GM06990 (cell line): ENCODE results near the gene ESRP2.

Experiments used
- DNase-seq: peaks from one replicate; pipeline ENCODE4 v3.0.0-alpha.2; 2011; ENCODE audit not compliant: insufficient read length; ENCODE audit errors: extremely low read depth
- H3K27me3 ChIP-seq: replicated peaks from 2 replicates; pipeline ENCODE4 v1.6.0; 2011; ENCODE audit warnings: low read length; ENCODE audit not compliant: control insufficient read depth, insufficient read depth
- H3K36me3 ChIP-seq: 2 replicates; pipeline ENCODE4 v1.5.1; 2011; ENCODE audit warnings: low read length; ENCODE audit not compliant: control insufficient read depth, insufficient read depth
- H3K4me3 ChIP-seq: replicated peaks from 2 replicates; pipeline ENCODE4 v1.5.1; 2011; ENCODE audit warnings: low read depth, mild to moderate bottlenecking, control low read depth, low read length
- CTCF ChIP-seq: IDR thresholded peaks from 2 replicates; pipeline ENCODE4 v1.5.1; 2011; ENCODE audit warnings: low read length, control low read depth, mild to moderate bottlenecking, inconsistent platforms; ENCODE audit not compliant: insufficient read depth, poor library complexity, severe bottlenecking

Gene ESRP2

GRCh38 chr16:68246666-68247065 is 10.7 kb upstream of the ESRP2 start:
- no peaks in the 10 kb centered on the region for H3K27me3 ChIP-seq
- no peak for TF ChIP-seq CTCF
- no peak for DNase-seq
- H3K36me3 ChIP-seq = no peaks in the 10 kb centered on the region; the same call in none of the 2 replicates
- no peak overlapping the region for H3K4me3 ChIP-seq

GRCh38 chr16:68246121-68246520 is 10.2 kb upstream of the ESRP2 start:
- no peak for DNase-seq
- TF ChIP-seq CTCF = no peak
- Histone ChIP-seq H3K36me3 (no peaks in the 10 kb centered on the region; the same call in none of the 2 replicates), H3K4me3 (peak overlapping the region; percentile 93), H3K27me3 (no peaks in the 10 kb centered on the region)

GRCh38 chr16:68244903-68245853 is 9.3 kb upstream of the ESRP2 start, which contains the start of gene PLA2G15:
Gene PLA2G15, plus strand, starts transcription at chr16:68245373. Its CDS starts 54 bp downstream, at chr16:68245427.
- no peaks in the 10 kb centered on the region; the same call in none of the 2 replicates for H3K36me3 ChIP-seq
- peak; percentile 96 for DNase-seq
- H3K27me3 ChIP-seq = no peaks in the 10 kb centered on the region
- no peak for TF ChIP-seq CTCF
- peak within 1 kb of the TSS; percentile 93 for H3K4me3 ChIP-seq

- no peaks in the 10 kb centered on the region for H3K27me3 ChIP-seq
- H3K36me3 ChIP-seq = no peaks in the 10 kb centered on the region; the same call in none of the 2 replicates
- TF ChIP-seq CTCF = no peak
- DNase-seq = no peak
- peak overlapping the region; percentile 93 for H3K4me3 ChIP-seq
These were observed 8.6 kb upstream of the ESRP2 start for GRCh38 chr16:68244481-68244902.

GRCh38 chr16:68242926-68243858 is 7.3 kb upstream of the ESRP2 start:
- no peak for TF ChIP-seq CTCF
- DNase-seq = no peak
- no peaks in the 10 kb centered on the region; the same call in 1 of the 2 replicates for H3K36me3 ChIP-seq
- no peaks in the 10 kb centered on the region for H3K27me3 ChIP-seq
- no peak overlapping the region for H3K4me3 ChIP-seq
